NCI-H2081 treated with DMSO at 0.1 percent for 48 hours (cell line): ENCODE data around the gene SSUH2.
"Not testable (repeated sequence)": the region's sequence is repeated elsewhere in the genome, so short reads cannot be mapped to it uniquely, and the experiment has no call there.

Experiments used
- DNase-seq: peaks from one replicate; lab custom pipeline; 2025; lab: John Stamatoyannopoulos, UW

Gene SSUH2

GRCh38 chr3:8659242-8659641 is 14.6 kb upstream of the SSUH2 start:
- no peak for DNase-seq

DNA sequence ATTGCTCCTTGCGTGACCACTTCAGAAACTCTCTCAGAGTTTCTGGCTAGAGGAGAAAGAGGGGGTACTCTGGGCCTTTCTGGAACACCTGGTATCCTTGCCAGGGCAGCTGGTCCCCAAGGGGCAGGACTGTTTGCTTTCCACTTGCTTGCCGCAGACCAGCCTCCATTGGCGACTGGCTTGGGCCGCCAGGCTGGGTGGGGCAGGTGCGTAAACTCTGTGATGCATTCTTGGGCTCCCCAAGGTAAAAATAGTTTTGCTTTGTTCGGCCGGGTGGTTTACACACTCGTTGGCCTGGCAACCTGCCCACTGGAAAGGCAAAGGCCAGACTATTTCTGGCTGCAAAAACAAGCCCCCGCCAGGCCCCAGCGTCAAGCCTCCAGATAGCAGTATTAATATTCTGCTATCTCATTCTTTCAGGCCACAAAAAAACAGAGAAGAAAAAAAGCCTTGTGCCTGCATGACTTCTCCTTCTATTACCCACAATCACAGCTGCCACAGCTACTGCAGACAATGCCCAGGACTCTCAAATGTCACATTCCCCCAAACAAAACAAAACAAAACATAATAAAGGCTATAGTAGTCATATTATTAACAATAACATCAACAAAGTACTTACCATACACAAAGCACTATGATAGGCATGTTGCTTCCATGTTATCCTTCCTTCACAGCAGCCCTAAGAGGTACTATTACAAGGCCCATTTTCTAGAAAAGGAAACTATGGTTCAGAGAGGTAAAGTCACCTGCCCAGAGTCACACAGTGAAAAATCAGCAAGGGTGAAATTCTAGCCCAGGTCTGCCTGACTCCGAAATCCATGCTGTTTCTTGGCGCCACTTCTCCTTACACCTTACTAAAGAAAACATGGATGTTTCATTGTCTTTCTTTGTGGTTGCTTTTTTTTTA is 14.0 kb upstream of the SSUH2 start:
- no peak for DNase-seq

DNA sequence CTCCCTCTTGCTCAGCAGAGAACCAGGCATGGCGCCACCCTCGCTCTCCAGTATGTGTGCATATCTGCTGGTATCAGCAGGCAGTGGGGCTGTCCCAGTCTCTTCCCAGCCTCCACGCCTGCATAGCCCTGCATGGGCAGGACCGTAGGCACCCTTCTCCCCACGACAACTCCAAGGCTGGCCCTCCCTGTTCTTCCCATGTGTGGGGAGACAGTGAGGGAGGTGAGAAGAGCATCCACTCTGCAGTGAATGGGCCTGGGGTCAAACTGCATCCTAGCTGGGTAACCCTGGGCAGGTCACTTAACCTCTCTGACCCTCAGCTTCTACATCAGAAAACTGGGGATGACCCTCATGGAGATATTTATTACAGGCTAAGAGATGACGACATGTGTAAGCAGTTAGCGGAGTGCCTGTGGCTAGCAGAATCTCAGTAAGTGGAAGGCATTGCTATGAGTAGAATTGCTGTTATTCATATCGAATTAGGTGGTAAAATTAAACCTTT is 13.3 kb upstream of the SSUH2 start:
- DNase-seq: no peak

- DNase-seq: no peak
Measured at GRCh38 chr3:8656240-8656639, 11.6 kb upstream of the SSUH2 start.

DNA sequence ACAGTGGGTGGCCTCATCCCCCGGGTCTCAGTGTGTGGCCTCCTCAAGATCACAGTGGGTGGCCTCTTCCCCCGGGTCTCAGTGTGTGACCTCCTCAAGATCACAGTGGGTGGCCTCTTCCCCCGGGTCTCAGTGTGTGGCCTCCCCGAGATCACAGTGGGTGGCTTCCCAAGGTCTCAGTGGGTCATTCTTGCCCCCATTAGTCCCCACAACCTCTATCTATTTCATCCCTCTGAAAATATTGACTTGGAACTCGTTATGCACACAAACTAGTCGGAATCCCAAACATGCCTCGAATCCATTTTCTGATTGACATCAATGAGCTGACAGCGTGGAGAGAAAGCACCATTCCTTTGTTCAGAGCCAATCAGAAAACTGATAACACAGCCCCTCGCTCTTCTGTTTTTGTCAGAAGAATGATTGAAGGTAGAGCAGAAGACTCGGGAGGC is 10.8 kb upstream of the SSUH2 start:
- DNase-seq: no peak

- DNase-seq: not testable (repeated sequence)
Measured at GRCh38 chr3:8654572-8655329, 10.2 kb upstream of the SSUH2 start.

- no peak for DNase-seq
Measured at GRCh38 chr3:8653800-8654408, 9.3 kb upstream of the SSUH2 start.

DNA sequence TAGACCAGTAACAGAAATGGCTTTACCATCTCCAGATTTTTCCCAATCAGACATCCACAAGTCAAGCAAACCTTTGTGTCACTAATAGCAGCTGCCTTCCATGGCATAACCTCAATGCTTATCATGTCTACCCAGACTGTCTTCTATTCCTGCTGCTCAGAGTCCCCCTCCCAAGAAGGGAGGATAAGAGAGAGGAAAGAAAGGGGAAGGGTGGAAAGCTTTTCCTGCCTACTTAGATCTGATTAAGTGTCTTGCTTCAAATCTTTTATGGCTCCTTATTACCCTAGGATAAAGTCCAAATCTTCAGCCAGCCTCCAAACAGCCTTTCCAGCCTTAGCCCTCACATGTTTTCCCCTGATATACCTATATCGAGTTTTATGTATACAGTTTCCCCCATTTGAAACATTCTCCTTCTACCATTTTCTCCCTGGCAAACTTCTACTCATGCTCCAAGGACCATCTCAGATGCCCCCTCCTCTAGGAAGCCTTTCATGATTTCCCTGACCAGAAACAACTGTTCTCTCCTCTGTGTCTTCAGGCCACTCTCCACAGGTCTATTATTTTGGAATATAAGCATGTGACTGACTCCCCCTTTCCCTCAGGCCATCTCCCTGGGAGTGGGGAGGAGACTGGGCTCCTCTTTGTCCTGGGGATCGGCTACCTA is 7.9 kb upstream of the SSUH2 start:
- DNase-seq: no peak

- no peak for DNase-seq
Measured at GRCh38 chr3:8651418-8652323, 7.1 kb upstream of the SSUH2 start.

- no peak for DNase-seq
Measured at GRCh38 chr3:8650583-8651416, 6.2 kb upstream of the SSUH2 start.

DNA sequence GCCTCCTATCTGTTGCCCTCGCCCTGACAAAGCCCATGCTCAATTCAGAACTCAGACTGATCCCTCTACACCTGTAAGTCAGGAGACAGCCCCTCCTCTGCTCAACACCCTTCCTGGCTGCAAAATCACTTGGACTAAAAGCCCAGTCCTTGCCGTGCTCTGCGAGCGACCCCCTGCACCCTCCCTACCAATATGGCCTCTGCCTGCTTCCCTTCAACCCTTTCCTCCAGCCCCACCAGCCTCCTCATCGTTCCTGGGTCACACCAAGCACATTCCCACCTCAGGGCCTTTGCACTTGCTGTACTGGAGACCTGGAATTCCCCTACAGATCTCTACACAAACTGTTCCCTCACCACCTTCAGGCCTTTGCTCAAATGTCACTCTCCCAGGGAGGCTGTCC is 5.2 kb upstream of the SSUH2 start:
- DNase-seq: no peak

DNA sequence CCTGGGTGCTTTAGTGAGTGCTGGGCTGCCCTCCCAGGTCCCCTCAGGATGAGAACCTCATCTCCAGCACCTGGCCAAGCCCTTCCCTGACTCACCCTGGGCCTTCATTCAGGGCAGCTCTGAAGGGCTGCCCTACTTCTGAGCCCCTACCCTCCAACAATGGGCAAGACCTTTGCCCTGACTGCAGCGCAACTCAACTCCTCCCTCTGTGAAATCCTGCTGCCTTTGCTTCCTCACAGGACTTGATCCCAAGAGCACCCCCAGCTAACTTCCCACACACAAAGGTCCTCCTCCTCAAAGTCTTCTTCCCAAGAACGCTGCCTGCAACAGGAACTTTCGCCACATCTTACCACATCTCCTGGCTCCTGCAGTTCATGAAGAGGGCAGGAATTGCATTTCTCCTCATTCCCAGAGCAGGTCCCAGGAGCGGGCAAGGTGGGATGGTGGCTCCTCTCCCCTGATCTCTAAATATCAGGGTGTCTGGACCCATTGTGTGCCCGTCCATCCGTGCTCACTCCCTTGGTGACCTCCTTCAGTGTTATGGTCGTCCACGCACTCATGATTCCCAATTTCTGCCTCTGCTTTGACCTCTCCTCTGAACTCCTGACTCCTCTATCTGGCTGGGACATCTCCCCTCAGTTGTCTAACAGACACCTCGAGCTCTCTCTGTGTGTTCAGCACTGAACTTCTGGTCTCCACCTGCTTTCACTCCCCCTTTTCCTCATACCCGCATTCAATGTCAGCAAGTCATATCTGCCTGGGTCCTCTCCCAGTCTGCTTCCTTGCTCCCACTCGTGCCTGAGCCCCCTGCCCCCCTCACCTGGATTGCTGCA is 4.5 kb upstream of the SSUH2 start:
- DNase-seq: no peak

- DNase-seq: no peak
Measured at GRCh38 chr3:8647137-8647985, 2.8 kb upstream of the SSUH2 start.

- no peak for DNase-seq
Measured at GRCh38 chr3:8646313-8646938, 1.8 kb upstream of the SSUH2 start.

DNA sequence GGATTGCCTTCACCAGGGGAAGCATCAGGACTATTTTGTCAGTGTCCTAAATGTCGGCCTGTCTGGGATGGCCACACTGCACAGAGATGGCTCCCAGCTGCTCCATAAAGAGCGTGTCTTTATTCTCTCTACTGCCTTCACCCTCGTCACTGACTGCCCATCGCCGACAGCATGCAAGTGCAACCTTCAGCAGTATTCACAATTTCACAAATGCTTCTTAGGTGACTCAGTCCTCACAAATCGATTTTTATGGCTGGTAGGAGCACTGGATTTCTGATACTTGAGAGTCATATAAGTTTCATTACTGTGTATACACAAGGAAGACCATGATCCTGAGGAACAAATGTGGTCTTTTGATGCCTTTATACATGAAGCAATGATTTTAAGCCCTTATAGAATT is 1.1 kb upstream of the SSUH2 start:
- no peak for DNase-seq

DNA sequence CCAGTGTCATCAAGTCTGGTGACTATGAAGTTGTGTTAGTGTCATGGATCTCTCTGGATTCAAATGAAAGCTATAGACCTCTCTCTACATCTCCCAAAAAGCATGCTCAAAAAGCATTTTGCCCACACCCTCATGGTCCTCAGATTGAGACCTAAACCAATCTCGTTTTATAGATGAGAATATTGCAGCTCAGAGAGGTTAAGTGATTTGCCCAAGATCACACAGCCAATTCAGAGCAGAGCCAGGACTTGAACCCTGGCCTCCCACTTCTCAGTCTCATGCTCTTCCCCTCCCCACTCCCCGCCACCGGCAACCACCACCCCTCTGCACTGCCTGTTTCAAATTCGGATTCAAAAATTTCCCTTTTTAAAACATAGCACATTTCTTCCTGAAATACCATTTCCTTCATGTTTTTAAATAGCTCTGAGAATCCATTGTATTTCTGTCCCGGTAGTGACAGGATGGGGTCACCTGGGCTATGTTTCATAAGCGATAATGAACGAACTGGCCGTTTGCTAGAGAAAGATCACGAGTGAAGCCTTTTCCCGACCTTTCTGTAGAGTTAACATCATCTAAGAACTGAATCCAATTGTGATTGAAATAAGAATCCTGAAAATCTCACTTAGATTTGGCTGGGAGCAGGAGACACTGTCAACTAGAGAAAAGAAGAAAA is 769 bp downstream of the SSUH2 start:
- no peak for DNase-seq

GRCh38 chr3:8642001-8642400 is 2.6 kb downstream of the SSUH2 start:
- no peak for DNase-seq
